CD4-positive, CD25-positive, alpha-beta regulatory T cell (primary cell): ENCODE data around the gene TBPL2. TPM values are rescaled to one million over a fixed set of nuclear protein-coding genes. Genes with fewer than 3 reads are reported as not detected.
A peak's percentile ranks its signal among the peaks of the same experiment; 100 is the strongest.

ENCODE experiments used
- ATAC-seq, 2 donors: fragments of 150-1000 bp; cut with Tn5 transposase; one replicate each; pipeline ENCODE4 v1.10.0; 2021; ENCODE audit warnings: low read depth in 2 of 2, moderate number of reproducible peaks in 2 of 2, moderate library complexity in 1 of 2
- DNase-seq, 3 donors: peaks; one replicate each; pipeline versions ENCODE4 v3.0.0 to v3.0.0-alpha.2; 2012 to 2022; ENCODE audit warnings: mixed read lengths in 1 of 3
- H3K27ac ChIP-seq: one replicate; pipeline ENCODE4 v1.7.0; 2013; ENCODE audit warnings: mild to moderate bottlenecking, low read length; ENCODE audit not compliant: insufficient read depth, poor library complexity, severe bottlenecking
- H3K27me3 ChIP-seq: one replicate; pipeline ENCODE4 v1.7.0; 2013; ENCODE audit warnings: low read length; ENCODE audit not compliant: control insufficient read depth, insufficient read depth
- H3K36me3 ChIP-seq: one replicate; pipeline ENCODE4 v1.7.0; 2013; ENCODE audit warnings: mild to moderate bottlenecking, low read length, moderate library complexity; ENCODE audit not compliant: control insufficient read depth, insufficient read depth
- H3K4me1 ChIP-seq: 2 replicates; pipeline ENCODE4 v1.7.0; 2013; ENCODE audit warnings: mild to moderate bottlenecking, low read length; ENCODE audit not compliant: insufficient read depth, control insufficient read depth, poor library complexity, severe bottlenecking
- H3K4me3 ChIP-seq: one replicate; pipeline ENCODE4 v1.7.0; 2013; ENCODE audit warnings: low read depth, mild to moderate bottlenecking, low read length, moderate library complexity
- H3K9me3 ChIP-seq, 2 experiments: 1 replicate in 1 of 2; 2 replicates in 1 of 2; pipeline ENCODE4 v1.7.0; 2013; ENCODE audit warnings: low read length in 2 of 2, mild to moderate bottlenecking in 1 of 2, moderate library complexity in 1 of 2; ENCODE audit not compliant: control insufficient read depth in 2 of 2
- H3K27ac Mint-ChIP-seq, 3 donors: one replicate each; pipeline ENCODE4 v1.8.0; 2020 to 2022; ENCODE audit warnings: mild to moderate bottlenecking in 3 of 3, mixed read lengths in 3 of 3, moderate library complexity in 2 of 3
- H3K27me3 Mint-ChIP-seq: one replicate; pipeline ENCODE4 v1.8.0; 2022; ENCODE audit warnings: mild to moderate bottlenecking, mixed read lengths
- H3K36me3 Mint-ChIP-seq: one replicate; pipeline ENCODE4 v1.8.0; 2020; ENCODE audit warnings: mixed read lengths
- H3K4me1 Mint-ChIP-seq, 4 donors: one replicate each; pipeline ENCODE4 v1.8.0; 2020 to 2022; ENCODE audit warnings: mixed read lengths in 4 of 4, mild to moderate bottlenecking in 1 of 4
- H3K4me3 Mint-ChIP-seq, 4 donors: one replicate each; pipeline ENCODE4 v1.8.0; 2020 to 2022; ENCODE audit warnings: mild to moderate bottlenecking in 4 of 4, mixed read lengths in 4 of 4, moderate library complexity in 3 of 4
- H3K9me3 Mint-ChIP-seq, 7 donors: one replicate each; pipeline ENCODE4 v1.8.0; 2020 to 2022; ENCODE audit warnings: mixed read lengths in 7 of 7, mild to moderate bottlenecking in 3 of 7, moderate library complexity in 2 of 7
- polyA plus RNA-seq, 4 donors: library from polyadenylated mRNA; unstranded; fragments of 300-500 nt; fragmentation: Illumina TruSeq; gene quantifications; one replicate each; pipeline ENCODE4 v1.2.3, GENCODE V29; 2021
- total RNA-seq: library from RNA; stranded (reverse); gene quantifications from one replicate; pipeline ENCODE4 v1.2.3, GENCODE V29; 2022

TBPL2 gene
- total and polyA plus RNA-seq, 5 donors from 2014 or later = not detected

DNA sequence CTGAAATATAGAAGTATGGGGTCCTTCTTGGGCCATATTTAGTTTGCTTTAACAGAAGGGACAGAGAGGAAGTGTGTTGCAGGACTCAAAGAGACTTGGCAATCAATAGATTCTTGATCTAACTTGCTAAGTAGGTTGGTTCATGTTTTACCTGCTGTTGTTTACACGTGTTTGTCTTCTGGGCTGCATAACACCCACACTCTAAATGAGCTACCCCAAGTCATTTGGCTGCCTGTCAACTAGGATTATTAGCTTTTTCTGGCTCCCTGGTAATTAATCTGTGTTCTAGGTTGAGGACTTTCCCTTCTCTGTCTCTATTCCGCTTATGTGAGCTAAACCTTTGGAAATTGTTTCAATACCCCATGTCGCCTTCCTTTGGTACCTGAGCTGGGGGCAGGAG, 10.1 kb upstream of the TBPL2 start:
- Histone ChIP-seq H3K9me3 (no peaks in the 10 kb centered on the region), H3K4me3 (no peak overlapping the region), H3K4me1 (no peaks in the 10 kb centered on the region), H3K27ac (no peak overlapping the region), H3K27me3 (no peaks in the 10 kb centered on the region), H3K36me3 (no peaks in the 10 kb centered on the region)
- Mint-ChIP-seq H3K9me3 (no peaks in the 10 kb centered on the region), H3K4me1 (peaks cover 0 to 3% (median 0%) of the 10 kb centered on the region in 4 donors), H3K36me3 (no peaks in the 10 kb centered on the region), H3K27ac (no peak overlapping the region), H3K4me3 (no peak overlapping the region), H3K27me3 (peaks cover 6% of the 10 kb centered on the region)
- DNase-seq (no peak), ATAC-seq (no peak)

DNA sequence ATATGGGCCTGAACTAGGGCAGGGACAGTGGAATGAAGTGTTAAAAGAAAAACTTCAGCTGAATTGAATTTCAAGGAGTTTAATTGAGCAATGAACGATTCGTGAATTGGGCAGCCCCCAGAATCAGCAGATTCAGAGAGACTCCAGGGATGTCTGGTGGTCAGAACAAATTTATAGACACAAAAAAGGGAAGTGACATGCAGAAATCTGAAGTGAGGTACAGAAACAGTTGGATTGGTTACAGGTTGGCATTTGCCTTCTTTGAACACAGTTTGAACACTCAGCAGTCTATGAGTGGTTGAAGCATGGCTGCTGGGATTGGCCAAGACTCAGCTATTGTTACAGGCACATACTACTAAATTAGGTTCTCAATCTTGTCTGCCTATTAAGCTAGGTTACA, 9.7 kb upstream of the TBPL2 start:
- H3K27ac ChIP-seq = no peak overlapping the region
- H3K4me3 Mint-ChIP-seq = no peak overlapping the region
- H3K9me3 Mint-ChIP-seq = no peaks in the 10 kb centered on the region
- no peak overlapping the region for H3K27ac Mint-ChIP-seq
- no peaks in the 10 kb centered on the region for H3K9me3 ChIP-seq
- no peaks in the 10 kb centered on the region for H3K4me1 ChIP-seq
- DNase-seq (no peak), ATAC-seq (no peak)
- peaks cover 6% of the 10 kb centered on the region for H3K27me3 Mint-ChIP-seq
- no peak overlapping the region for H3K4me3 ChIP-seq
- H3K27me3 ChIP-seq = no peaks in the 10 kb centered on the region
- H3K4me1 Mint-ChIP-seq = peaks cover 0 to 3% (median 0%) of the 10 kb centered on the region in 4 donors
- H3K36me3 Mint-ChIP-seq = no peaks in the 10 kb centered on the region
- no peaks in the 10 kb centered on the region for H3K36me3 ChIP-seq

DNA sequence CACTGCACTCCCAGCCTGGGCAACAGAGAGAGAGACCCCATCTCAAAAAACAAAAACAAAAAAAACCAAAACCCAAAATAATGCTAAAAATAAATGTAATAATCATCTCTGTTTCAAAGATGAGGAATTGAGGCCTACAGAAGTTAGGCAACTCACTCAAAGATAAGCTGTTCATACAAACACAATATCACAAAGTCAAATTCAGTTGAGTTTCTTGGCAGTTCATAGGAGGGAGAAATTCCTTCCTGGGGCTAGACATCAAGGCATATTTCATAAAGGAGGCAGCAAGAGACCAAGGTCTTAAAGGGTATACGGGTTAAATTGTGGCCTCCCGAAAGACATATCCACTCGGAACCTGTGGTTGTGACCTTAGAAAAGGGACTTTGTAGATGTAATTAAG, 8.7 kb upstream of the TBPL2 start:
- Histone ChIP-seq H3K27me3 (no peaks in the 10 kb centered on the region), H3K4me1 (no peaks in the 10 kb centered on the region), H3K9me3 (no peaks in the 10 kb centered on the region), H3K27ac (no peak overlapping the region), H3K4me3 (no peak overlapping the region), H3K36me3 (no peaks in the 10 kb centered on the region)
- no peak for ATAC-seq
- H3K27me3 Mint-ChIP-seq = peaks cover 6% of the 10 kb centered on the region
- no peaks in the 10 kb centered on the region for H3K36me3 Mint-ChIP-seq
- no peak for DNase-seq
- no peak overlapping the region for H3K4me3 Mint-ChIP-seq
- H3K9me3 Mint-ChIP-seq = no peaks in the 10 kb centered on the region
- peak overlapping the region in 1 of 3 donors; percentile 21 for H3K27ac Mint-ChIP-seq
- peaks cover 0 to 3% (median 0%) of the 10 kb centered on the region in 4 donors for H3K4me1 Mint-ChIP-seq

DNA sequence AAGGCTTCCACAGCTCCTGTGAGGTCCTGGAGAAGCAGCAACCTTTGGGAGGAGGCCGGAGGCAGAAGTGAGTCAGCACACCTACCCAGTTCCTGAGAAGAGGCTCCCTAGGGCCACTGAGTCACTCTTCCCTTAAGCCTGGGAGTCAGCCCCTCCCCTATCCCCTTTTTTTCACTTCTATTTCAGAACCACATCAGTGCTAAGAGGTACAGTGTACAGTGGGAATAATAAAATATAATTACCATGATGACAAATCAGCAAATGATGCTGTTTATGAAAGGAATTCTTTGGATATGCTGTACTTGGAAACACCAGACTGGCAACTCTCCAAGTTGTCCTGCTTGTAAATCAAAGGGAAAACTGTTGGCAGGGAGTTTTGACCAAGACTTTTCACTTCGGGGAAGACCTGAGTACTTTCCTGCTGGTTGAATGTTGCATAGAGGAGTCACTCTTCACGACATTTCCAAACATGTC, 7.8 kb upstream of the TBPL2 start:
- H3K4me1 Mint-ChIP-seq = peaks cover 0 to 3% (median 0%) of the 10 kb centered on the region in 4 donors
- Histone ChIP-seq H3K27me3 (no peaks in the 10 kb centered on the region), H3K27ac (no peak overlapping the region), H3K4me1 (no peaks in the 10 kb centered on the region), H3K9me3 (no peaks in the 10 kb centered on the region), H3K4me3 (no peak overlapping the region), H3K36me3 (no peaks in the 10 kb centered on the region)
- H3K27ac Mint-ChIP-seq = no peak overlapping the region
- H3K27me3 Mint-ChIP-seq = peaks cover 6% of the 10 kb centered on the region
- no peak for DNase-seq
- no peak for ATAC-seq
- H3K9me3 Mint-ChIP-seq = no peaks in the 10 kb centered on the region
- H3K36me3 Mint-ChIP-seq = no peaks in the 10 kb centered on the region
- no peak overlapping the region for H3K4me3 Mint-ChIP-seq

DNA sequence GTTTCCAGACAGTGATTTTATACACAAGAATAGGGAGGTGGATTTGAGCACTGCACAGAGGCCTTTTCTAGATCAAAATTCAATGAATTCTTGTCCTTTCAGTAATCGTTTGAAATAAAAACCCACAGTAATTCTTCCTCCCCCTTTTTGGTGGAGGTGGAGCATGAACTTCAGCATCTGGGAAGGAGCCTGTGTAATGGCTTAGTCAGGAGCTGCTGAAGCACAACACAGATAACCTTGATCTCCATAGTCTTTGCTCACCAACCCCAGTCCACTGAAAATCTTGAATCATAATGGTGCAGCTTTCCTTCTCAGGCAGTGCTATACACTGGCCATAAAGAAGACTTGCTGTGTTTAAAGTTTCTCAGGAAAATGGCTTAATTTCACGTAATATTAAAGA, 6.4 kb upstream of the TBPL2 start:
- H3K4me3 Mint-ChIP-seq = no peak overlapping the region
- peaks cover 0 to 3% (median 0%) of the 10 kb centered on the region in 4 donors for H3K4me1 Mint-ChIP-seq
- no peaks in the 10 kb centered on the region for H3K9me3 Mint-ChIP-seq
- no peak overlapping the region for H3K27ac Mint-ChIP-seq
- Histone ChIP-seq H3K27me3 (no peaks in the 10 kb centered on the region), H3K36me3 (no peaks in the 10 kb centered on the region), H3K4me1 (no peaks in the 10 kb centered on the region), H3K9me3 (no peaks in the 10 kb centered on the region), H3K27ac (no peak overlapping the region), H3K4me3 (no peak overlapping the region)
- DNase-seq (no peak), ATAC-seq (no peak)
- no peaks in the 10 kb centered on the region for H3K36me3 Mint-ChIP-seq
- peaks cover 3% of the 10 kb centered on the region for H3K27me3 Mint-ChIP-seq

DNA sequence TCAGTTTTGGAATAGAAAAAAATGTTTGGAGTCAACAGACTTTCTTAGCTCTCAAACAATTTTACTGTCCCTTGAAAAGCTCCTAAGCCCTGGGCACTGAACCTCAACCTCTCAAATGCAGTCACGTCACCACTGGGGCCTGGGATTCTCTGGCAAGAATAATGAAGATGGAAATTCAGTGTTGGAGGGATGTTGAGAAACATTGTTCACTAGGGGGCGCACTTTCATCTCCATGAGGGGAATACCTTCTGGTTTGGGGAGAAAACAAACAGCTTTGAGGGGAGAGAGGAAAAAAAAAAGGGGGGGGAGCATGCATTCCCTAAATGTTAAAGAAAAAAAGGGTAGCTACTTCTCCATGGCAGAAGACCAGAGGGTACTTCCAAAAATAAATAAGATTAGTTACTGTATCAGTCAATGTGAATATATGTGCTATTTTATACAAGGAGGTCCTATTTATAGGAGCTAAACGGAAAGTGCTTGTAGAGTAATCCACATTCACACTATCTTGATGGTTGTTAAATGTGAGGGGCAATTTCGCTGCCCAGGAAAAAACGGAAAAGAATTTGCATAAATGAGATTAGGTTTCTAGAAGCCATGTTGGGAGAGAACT, 5.8 kb upstream of the TBPL2 start:
- Mint-ChIP-seq H3K27ac (no peak overlapping the region), H3K4me3 (no peak overlapping the region), H3K9me3 (no peaks in the 10 kb centered on the region), H3K36me3 (no peaks in the 10 kb centered on the region), H3K27me3 (no peaks in the 10 kb centered on the region), H3K4me1 (peaks cover 0 to 3% (median 0%) of the 10 kb centered on the region in 4 donors)
- DNase-seq = peak; percentile 18 to 61 (median 38)
- H3K27me3 ChIP-seq = no peaks in the 10 kb centered on the region
- H3K27ac ChIP-seq = no peak overlapping the region
- no peaks in the 10 kb centered on the region for H3K4me1 ChIP-seq
- no peak for ATAC-seq
- no peak overlapping the region for H3K4me3 ChIP-seq
- no peaks in the 10 kb centered on the region for H3K9me3 ChIP-seq
- H3K36me3 ChIP-seq = no peaks in the 10 kb centered on the region

DNA sequence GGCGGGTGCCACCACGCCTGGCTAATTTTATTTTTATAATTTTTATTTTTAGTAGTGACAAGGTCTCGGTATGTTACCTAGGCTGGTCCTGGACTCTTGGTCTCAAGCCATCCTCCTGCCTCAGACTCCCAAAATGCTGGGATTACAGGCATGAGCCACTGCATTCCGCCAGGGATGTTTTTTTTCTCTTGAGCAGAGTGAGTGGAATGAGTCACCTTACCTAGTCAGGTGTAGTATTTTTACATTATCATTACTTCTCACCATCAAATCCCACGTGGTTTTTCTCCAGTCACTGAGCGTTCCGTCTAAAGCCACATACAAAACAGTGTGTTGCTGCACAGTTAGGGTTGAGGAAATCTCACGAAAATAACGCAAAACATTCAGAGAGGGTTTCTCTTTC, 870 bp upstream of the TBPL2 start:
- Histone ChIP-seq H3K4me1 (no peaks in the 10 kb centered on the region), H3K9me3 (no peaks in the 10 kb centered on the region), H3K36me3 (no peaks in the 10 kb centered on the region), H3K27me3 (no peaks in the 10 kb centered on the region), H3K4me3 (no peak overlapping the region), H3K27ac (no peak overlapping the region)
- no peak overlapping the region for H3K4me3 Mint-ChIP-seq
- no peak for ATAC-seq
- no peaks in the 10 kb centered on the region for H3K9me3 Mint-ChIP-seq
- no peaks in the 10 kb centered on the region for H3K36me3 Mint-ChIP-seq
- H3K27ac Mint-ChIP-seq = no peak overlapping the region
- H3K4me1 Mint-ChIP-seq = peaks cover 0 to 3% (median 1%) of the 10 kb centered on the region in 4 donors
- H3K27me3 Mint-ChIP-seq = peaks cover 10% of the 10 kb centered on the region
- no peak for DNase-seq

DNA sequence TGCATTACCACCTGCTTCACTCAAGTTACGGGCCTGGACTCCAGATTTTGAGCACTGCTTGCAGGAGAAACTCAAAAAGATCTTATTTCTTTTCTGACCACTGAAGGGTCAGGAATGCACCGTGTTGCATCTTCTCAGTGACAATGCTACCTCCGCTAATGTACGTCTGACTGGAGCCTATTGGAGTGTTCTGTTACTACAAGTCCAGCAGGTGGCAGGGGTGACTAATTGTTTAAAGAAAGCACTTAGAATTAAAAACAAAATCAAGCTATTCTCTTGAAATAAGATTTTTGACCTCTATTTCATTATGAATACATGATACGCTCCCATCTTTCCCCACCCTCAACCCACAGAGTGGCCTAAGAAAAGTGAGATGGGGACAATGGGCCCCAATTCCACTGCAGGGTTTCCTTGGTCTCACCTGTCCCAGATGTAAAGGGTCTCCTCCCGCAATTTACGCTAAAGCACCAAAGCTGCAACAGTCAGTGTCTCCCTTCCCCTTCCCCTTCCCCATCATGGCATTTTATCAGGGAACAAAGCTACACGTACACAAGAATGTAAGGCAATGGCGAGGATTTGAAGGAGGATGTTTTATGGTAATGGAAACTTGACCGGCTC, 2.2 kb downstream of the TBPL2 start:
- Mint-ChIP-seq H3K36me3 (no peaks in the 10 kb centered on the region), H3K27ac (peak overlapping the region in 1 of 3 donors; percentile 38), H3K9me3 (no peaks in the 10 kb centered on the region), H3K4me3 (peak overlapping the region in 1 of 4 donors; percentile 48), H3K4me1 (peaks cover 15 to 25% (median 17%) of the 10 kb centered on the region in 4 donors), H3K27me3 (peaks cover 10% of the 10 kb centered on the region)
- Histone ChIP-seq H3K27me3 (no peaks in the 10 kb centered on the region), H3K4me3 (no peak overlapping the region), H3K27ac (no peak overlapping the region), H3K9me3 (no peaks in the 10 kb centered on the region), H3K36me3 (no peaks in the 10 kb centered on the region), H3K4me1 (peaks cover 19% of the 10 kb centered on the region)
- DNase-seq (peak in 2 of 3 donors; percentile 11 to 45), ATAC-seq (no peak)
